ENCODE measurements around the gene PMEL. TPM values are rescaled to one million over a fixed set of nuclear protein-coding genes. Genes with fewer than 3 reads are reported as not detected.

The PMEL gene
- total and polyA plus RNA-seq, 9 of the 15 experiments (the other 6 are each of a cell fraction or from before 2014, with no cell fraction given) = 0.36 to 2.0 (median 0.98) TPM

DNA sequence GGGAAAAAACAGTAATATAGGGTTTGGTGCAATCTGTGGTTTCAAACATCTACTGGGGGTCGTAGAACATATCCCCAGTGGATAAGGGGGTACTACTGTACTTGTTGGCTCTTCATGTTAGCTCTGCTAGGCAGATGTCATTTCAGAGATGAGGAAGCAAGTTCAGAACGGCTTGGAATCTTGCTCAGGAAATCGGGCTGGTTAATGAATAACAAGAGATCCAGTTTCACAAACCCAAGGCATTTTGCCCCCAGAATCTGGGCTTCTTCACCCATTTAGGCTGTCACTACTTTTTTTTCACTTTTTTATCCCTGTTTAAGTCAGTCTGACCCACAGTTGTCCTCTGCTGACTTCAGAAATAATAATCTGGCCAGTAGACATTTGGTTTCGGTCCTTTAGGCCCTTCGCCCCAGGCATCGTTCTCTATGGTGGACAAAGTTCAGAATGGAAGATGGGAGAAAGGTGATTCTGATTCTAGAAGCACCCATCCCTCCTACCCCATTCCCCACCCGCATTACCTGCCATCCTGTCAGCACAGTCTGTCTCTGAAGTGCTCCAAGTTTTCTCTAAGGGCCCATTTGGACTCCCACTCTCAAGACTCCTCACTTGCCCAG, 35.8 kb upstream of the PMEL start (continued):
- TF ChIP-seq, protein P1, sequence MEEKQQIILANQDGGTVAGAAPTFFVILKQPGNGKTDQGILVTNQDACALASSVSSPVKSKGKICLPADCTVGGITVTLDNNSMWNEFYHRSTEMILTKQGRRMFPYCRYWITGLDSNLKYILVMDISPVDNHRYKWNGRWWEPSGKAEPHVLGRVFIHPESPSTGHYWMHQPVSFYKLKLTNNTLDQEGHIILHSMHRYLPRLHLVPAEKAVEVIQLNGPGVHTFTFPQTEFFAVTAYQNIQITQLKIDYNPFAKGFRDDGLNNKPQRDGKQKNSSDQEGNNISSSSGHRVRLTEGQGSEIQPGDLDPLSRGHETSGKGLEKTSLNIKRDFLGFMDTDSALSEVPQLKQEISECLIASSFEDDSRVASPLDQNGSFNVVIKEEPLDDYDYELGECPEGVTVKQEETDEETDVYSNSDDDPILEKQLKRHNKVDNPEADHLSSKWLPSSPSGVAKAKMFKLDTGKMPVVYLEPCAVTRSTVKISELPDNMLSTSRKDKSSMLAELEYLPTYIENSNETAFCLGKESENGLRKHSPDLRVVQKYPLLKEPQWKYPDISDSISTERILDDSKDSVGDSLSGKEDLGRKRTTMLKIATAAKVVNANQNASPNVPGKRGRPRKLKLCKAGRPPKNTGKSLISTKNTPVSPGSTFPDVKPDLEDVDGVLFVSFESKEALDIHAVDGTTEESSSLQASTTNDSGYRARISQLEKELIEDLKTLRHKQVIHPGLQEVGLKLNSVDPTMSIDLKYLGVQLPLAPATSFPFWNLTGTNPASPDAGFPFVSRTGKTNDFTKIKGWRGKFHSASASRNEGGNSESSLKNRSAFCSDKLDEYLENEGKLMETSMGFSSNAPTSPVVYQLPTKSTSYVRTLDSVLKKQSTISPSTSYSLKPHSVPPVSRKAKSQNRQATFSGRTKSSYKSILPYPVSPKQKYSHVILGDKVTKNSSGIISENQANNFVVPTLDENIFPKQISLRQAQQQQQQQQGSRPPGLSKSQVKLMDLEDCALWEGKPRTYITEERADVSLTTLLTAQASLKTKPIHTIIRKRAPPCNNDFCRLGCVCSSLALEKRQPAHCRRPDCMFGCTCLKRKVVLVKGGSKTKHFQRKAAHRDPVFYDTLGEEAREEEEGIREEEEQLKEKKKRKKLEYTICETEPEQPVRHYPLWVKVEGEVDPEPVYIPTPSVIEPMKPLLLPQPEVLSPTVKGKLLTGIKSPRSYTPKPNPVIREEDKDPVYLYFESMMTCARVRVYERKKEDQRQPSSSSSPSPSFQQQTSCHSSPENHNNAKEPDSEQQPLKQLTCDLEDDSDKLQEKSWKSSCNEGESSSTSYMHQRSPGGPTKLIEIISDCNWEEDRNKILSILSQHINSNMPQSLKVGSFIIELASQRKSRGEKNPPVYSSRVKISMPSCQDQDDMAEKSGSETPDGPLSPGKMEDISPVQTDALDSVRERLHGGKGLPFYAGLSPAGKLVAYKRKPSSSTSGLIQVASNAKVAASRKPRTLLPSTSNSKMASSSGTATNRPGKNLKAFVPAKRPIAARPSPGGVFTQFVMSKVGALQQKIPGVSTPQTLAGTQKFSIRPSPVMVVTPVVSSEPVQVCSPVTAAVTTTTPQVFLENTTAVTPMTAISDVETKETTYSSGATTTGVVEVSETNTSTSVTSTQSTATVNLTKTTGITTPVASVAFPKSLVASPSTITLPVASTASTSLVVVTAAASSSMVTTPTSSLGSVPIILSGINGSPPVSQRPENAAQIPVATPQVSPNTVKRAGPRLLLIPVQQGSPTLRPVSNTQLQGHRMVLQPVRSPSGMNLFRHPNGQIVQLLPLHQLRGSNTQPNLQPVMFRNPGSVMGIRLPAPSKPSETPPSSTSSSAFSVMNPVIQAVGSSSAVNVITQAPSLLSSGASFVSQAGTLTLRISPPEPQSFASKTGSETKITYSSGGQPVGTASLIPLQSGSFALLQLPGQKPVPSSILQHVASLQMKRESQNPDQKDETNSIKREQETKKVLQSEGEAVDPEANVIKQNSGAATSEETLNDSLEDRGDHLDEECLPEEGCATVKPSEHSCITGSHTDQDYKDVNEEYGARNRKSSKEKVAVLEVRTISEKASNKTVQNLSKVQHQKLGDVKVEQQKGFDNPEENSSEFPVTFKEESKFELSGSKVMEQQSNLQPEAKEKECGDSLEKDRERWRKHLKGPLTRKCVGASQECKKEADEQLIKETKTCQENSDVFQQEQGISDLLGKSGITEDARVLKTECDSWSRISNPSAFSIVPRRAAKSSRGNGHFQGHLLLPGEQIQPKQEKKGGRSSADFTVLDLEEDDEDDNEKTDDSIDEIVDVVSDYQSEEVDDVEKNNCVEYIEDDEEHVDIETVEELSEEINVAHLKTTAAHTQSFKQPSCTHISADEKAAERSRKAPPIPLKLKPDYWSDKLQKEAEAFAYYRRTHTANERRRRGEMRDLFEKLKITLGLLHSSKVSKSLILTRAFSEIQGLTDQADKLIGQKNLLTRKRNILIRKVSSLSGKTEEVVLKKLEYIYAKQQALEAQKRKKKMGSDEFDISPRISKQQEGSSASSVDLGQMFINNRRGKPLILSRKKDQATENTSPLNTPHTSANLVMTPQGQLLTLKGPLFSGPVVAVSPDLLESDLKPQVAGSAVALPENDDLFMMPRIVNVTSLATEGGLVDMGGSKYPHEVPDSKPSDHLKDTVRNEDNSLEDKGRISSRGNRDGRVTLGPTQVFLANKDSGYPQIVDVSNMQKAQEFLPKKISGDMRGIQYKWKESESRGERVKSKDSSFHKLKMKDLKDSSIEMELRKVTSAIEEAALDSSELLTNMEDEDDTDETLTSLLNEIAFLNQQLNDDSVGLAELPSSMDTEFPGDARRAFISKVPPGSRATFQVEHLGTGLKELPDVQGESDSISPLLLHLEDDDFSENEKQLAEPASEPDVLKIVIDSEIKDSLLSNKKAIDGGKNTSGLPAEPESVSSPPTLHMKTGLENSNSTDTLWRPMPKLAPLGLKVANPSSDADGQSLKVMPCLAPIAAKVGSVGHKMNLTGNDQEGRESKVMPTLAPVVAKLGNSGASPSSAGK (IDR thresholded peaks at IDR 0.05) = no peak
- TF ChIP-seq, protein P2, sequence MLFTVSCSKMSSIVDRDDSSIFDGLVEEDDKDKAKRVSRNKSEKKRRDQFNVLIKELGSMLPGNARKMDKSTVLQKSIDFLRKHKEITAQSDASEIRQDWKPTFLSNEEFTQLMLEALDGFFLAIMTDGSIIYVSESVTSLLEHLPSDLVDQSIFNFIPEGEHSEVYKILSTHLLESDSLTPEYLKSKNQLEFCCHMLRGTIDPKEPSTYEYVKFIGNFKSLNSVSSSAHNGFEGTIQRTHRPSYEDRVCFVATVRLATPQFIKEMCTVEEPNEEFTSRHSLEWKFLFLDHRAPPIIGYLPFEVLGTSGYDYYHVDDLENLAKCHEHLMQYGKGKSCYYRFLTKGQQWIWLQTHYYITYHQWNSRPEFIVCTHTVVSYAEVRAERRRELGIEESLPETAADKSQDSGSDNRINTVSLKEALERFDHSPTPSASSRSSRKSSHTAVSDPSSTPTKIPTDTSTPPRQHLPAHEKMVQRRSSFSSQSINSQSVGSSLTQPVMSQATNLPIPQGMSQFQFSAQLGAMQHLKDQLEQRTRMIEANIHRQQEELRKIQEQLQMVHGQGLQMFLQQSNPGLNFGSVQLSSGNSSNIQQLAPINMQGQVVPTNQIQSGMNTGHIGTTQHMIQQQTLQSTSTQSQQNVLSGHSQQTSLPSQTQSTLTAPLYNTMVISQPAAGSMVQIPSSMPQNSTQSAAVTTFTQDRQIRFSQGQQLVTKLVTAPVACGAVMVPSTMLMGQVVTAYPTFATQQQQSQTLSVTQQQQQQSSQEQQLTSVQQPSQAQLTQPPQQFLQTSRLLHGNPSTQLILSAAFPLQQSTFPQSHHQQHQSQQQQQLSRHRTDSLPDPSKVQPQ (CRISPR knock-in tag; IDR thresholded peaks at IDR 0.05; ENCODE audit: borderline replicate concordance) = no peak
- TF ChIP-seq ADNP (tag; IDR thresholded peaks at IDR 0.05) (no peak), MIER1 (IDR thresholded peaks at IDR 0.05; ENCODE audit: low read depth) (no peak)
